A375 (cell line): Measurements from ENCODE around the gene PRKACB. TPM values are rescaled to one million over a fixed set of nuclear protein-coding genes. Genes with fewer than 3 reads are reported as not detected.

Experiments
- small RNA-seq: library from RNA; depleted of rRNA; stranded (forward); fragments of <200 nt; gene quantifications from one replicate; pipeline ENCODE3, GENCODE V24; 2014
- total RNA-seq: library from RNA; depleted of rRNA; stranded (reverse); fragments of >200 nt; shearing (Covaris generic); gene quantifications from 2 replicates; pipeline ENCODE4 v1.2.3, GENCODE V29; 2014; rRNA removed

The PRKACB gene
- 9.2 and 10.3 TPM in 2 replicates for total RNA-seq

GRCh38 chr1:84143796-84144565 is at the start of gene PRKACB:
PRKACB (plus strand) TSS chr1:84144271; CDS start chr1:84144362, 91 bp downstream.

Small RNA genes lying within 50 kb of the gene (small RNA-seq; reads per million reads assigned to genes)
- not detected for gene AL450063.1
- not detected for gene RF00410

Other genes starting within 250 kb of the PRKACB start
- 1.8 and 4.3 TPM in 2 replicates for gene TTLL7, start 145.1 kb upstream of the PRKACB start, total RNA-seq
- gene SAMD13, start 157.4 kb downstream of the PRKACB start, total RNA-seq = 0.53 and 0.61 TPM in 2 replicates